GM19023 (cell line): ENCODE results near the gene MYL10.

Source experiments
- ATAC-seq: cut with Tn5 transposase; IDR thresholded peaks from one replicate; pipeline ENCODE4 v1.9.1; 2021; ENCODE audit warnings: mild to moderate bottlenecking, moderate library complexity; ENCODE audit not compliant: unreplicated experiment

MYL10 gene

DNA sequence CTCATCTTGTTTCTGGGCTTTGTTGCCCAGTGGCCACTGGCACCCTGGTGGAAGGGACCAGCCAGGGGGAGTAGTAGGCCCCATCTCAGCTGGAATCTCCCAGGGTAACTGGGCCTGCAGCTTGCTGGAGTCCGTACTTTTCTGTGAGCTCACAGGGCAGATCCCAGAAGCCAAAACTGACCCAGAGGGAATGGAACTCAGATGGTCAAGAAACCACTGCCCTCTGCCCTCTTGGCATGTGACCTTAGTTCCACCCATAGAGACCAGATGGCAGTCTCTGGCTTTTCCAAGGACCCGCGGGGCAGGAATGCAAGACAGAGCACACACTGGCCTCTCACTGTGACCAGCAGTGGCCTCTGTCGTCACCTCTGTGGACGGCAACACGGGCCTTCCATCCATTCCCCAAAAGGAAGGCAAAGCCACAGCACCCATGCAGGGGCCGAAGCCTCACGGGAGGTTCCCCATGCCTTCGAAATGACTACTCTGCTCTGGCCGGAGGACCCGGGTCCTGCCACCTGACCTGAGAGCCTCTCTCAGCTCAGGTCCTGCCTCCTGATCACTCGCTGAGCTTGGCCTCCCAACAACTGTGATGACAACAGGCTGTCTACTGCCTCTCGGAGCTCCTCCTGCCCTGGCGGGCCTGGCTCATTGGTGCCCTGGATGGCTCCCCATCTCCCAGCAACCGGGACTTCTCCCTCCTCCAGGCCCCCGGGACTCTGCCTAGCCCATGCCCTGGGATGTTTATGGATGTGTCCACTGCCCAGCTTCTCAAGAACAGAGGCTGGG, 29.9 kb downstream of the MYL10 start:
- ATAC-seq, result no peak

DNA sequence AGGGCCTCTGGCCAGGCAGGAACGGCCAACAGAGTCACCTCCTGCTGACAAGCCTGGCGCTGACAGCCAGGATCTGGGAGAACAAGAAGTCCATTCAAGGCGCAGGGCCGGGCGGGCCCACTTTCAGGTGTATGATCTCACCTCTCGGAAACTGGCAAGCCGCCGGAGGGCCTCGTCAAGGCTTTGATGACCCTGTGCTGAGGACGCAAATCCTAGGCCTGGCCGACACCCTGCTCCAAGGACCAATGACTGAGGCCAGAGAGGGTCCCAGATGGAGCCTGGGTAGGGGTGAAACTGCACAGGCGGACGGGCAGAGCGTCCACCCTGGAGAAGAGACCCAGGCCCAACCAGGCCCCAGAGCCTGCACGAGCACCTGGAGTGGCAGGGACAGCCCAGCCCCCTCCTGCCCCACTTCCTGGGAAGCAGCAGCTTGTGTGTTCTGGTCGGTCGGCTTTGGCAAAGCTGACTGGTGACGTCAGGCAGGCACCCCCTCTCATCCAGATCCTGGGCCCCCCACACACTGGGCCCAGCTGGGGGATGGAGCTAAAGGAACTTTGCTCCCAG, 30.6 kb downstream of the MYL10 start:
- no peak for ATAC-seq

DNA sequence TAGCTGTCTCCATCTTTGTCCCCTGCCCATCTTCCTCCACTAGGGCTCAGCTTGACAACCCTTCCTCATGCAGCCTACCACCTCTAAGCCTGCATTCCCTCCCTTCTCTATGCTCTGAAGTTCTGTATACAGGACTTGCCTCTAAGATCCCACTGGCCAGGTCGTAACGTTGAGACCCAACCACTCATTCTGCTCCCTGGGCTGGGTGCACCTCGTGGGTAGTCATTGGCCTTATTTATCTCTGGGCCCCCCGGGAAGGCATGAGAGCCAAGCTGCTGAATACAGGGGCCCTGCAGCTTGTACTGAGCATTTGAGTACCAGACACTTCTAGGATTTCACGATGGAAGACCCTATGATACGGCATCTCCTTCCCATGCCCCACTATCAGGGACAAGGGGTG, 31.2 kb downstream of the MYL10 start:
- no peak for ATAC-seq

DNA sequence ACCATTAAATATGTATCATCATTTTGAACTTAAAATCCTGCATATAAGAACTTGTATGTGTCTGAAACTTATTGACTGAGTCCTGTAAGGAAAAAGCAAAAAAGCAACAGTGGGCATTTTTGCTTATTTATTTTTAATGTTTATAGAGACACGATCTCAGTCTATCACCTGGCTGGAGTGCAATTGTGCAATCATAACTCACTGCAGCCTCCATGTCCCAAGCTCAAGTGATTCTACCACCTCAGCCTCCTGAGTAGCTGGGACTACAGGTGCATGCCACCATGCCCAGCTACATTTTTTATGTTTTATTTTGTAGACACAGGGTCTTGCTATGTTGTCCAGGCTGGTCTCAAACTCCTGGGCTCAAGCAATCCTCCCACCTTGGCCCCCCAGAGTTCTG, 32.2 kb downstream of the MYL10 start:
- ATAC-seq, result no peak

DNA sequence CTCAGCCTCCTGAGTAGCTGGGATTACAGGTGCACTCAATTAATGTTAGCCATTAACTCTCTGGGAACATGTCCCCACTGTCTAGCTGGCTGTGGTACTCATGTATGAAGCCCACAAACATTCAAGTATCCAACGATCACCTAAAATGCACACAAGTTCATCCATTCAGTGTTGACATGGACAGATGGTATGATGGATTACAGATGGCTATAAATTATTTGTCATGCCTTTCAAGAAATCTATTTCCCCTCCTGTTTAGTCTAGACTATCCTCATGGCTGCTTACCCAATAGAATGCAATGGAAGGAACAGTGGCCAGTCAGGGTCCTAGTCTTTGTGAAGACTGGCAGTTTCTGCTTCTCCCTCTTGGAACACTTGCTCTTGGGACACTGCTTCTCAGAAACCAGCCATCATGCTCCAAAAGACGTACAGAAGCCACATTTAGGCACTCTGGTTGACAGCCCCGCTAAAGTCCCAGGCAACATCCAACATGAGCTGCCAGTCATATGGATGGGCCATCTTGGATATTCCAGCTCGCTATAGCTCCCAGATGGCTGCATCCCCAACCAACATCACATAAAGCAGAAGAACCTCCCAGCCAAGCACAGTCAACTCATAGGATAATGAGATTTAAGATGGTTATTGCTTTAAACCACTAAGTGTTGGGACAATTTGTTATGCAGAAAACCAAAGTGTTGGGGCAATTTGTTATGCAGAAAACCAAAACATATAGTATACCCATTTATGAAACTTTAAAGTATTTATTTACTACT, 33.1 kb downstream of the MYL10 start:
- ATAC-seq, result no peak

DNA sequence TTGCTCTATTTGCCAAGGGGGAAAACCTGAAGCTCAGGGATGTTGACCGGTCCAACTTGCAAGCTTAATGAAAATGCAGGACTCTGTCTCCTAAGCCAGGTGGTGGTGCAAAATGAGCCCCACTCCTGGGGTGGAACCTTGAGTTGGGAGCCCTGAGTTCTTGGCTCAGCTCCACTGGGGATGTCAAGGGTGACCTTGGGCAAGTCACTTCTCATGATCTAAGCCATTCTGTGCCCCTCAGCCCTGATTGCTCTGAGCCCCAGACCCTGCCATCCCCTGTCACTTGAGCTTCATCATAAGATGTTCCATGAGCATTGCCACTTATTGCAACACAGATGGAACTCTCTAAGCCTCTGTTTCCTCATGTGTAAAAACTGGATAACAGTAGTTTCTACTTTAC, 33.9 kb downstream of the MYL10 start:
- no peak for ATAC-seq

DNA sequence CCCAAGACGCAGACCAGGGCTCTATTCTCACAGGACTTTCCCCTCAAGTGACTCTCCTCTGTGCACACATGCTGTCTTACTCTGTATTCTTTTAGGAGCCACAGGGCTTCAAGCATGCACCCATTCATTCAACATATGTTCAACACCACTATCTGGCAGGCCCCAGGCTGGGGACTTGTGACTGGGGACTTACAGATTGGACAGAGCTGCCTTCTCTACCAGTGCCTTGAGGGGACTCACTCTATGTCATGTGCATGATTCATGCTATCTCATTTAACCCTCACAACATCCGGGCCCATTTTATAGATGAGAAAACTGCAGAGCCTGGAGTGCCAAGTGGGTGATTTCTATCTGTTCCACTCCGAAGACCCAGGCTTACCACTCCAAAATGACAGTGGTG, 34.3 kb downstream of the MYL10 start:
- ATAC-seq, result no peak

DNA sequence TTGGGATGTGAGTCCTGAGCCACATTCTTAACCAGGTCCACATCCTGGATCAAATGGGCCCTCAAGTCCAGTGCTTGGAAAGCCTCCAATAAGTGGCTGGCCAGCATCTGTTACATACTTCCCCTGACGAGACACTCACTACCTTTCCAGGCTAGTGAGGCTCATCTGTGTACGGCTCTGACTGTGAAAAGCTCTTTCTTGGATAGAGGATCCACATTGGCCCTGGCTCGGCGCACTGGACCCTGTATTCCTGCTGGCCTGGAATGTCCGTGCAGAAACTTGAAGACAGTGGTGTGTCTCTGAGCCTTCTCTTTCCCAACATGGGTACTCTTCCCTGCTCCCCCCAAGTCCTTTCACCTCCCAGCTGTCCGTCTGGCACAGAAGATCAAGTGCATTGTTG, 35.5 kb downstream of the MYL10 start:
- no peak for ATAC-seq

DNA sequence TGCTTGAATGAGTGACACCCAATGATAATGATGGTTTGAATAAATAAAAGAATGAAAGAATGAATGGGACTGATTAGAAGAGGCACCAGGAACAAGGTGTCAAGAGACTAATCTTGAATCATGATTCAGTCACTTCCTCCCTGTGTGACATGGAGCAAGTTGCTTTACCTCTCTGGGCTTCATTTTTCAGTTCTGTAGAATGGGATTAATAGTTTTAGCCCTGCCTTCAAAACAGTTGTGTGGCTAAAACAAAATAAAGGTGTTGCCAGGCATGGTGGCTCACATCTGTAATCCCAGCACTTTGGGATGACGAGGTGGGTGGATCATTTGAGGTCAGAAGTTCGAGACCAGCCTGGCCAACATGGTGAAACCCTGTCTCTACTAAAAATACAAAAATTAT, 37.6 kb downstream of the MYL10 start:
- no peak for ATAC-seq

DNA sequence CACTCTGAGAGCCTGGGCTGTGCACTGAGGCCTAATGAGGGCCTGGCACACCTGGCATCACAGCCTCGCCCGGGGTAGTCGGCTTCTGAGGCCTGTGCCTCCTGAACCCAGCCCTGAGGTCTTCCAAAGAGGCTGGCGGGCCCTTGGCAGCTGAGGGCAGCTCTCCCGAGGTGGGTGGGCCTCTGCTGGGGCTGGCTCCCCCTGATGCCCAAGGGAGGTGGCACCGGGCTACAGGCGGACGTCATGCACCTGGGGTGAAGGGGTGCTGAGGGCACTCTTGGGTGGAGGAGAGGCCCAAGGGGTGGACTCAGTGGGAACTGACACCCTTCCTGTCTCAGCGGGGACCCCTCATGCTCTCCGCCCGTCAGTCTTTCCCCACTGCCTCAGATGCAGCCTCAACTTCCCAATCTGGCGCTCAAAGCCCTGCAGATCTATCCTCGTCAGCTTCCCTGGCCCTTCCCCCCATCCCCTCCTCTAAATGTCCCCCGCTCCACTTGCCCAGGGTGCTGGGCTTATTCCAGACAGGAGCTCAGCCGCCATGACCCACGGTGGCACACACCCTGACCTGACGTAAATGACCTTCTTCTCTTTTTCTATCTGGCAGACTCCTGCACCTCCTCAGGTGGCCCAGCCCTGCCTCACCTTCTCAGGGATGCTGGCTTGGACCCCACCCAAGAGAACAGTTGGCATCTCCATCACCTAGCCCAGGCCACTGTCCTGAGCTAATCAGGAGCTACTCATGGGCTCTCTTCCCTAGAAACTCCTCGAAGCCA, 38.2 kb downstream of the MYL10 start:
- ATAC-seq, result no peak

DNA sequence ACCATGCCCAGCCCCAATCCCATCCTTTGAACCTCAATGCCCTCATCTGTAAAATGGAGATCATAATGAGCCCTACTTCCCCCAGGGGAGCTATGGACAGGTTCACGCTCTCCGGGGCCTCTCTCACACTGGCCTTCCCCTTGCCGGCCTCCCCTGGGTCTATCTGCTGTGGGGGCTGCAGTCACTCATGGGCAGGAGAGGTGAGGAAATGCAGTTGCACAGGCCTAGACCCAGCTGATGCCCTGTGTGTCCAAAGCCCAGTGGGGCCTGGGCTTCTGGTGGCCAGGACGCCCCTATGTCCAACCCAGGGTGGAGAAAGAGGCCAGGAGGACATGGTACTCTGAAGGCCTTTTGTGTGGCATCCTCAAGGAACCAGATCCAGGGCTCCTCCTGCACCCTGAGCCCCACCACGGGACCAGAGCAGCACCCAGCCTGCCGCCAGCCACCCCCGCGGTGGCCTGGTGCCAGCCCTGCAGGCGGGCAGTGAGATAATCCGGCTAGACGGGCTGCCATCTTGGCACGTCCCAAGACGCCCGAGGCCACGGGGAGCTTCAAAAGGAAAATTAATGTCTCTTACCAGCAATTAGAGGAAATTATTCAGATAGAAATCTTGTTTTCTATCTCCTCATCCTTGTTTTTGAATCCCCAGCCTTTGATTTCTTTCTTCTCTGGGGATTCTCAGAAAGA, 39.0 kb downstream of the MYL10 start:
- no peak for ATAC-seq

DNA sequence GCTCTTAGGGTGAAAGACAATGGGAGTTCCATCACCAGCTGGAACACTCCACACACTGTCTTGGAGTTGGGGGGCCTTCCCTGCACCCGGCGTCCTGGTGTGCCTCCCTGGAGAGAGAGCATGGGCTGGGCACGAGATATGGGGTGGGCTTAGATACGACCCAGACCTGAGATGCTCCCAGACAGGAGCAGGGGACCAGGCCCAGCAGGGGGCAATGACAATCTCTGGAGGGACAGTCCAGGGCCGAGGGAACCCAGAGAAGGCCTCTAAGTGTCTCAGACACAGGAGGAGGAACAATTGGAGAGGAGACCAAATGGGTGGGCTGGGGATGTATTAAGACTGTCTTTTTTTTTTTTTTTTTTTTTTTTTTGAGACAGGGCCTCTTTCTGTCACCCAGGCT, 40.0 kb downstream of the MYL10 start:
- ATAC-seq, result no peak

DNA sequence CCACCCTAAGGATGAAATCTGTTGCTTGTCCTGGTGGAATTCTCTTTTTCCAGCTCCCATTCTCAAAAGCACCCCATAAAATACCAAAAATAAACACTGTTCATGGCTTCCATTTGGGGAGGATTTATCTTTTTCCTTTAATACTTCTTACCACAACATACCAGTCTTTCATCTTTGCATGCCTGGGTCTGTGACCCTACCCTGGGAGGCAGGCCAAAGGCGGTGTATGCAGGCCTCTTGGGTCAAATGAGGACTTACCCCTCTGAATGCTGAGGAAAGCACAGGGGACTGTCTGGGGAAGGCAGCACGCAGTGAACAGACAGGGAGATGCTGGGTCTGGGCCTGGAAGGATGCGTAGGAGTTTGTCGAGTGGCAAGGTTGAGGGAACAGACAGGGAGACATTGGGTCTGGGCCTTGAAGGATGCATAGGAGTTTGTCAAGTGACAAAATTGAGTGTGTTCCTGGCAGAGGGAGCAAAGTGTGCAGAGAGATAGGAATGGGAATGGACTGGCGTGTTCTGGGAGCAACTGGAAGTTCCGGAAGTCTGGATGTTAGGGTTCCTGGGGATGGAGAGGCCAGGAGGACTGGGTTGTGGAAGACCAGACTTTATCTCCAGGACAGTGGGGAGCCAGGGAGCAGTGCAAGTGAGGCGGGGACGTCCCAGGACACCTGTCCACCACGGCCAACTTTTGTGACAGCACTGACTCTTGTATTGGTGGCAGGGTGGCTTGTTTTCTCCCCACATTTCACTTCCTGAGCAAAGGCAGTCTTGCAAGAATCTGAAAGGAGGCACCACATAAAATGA, 40.8 kb downstream of the MYL10 start:
- no peak for ATAC-seq

DNA sequence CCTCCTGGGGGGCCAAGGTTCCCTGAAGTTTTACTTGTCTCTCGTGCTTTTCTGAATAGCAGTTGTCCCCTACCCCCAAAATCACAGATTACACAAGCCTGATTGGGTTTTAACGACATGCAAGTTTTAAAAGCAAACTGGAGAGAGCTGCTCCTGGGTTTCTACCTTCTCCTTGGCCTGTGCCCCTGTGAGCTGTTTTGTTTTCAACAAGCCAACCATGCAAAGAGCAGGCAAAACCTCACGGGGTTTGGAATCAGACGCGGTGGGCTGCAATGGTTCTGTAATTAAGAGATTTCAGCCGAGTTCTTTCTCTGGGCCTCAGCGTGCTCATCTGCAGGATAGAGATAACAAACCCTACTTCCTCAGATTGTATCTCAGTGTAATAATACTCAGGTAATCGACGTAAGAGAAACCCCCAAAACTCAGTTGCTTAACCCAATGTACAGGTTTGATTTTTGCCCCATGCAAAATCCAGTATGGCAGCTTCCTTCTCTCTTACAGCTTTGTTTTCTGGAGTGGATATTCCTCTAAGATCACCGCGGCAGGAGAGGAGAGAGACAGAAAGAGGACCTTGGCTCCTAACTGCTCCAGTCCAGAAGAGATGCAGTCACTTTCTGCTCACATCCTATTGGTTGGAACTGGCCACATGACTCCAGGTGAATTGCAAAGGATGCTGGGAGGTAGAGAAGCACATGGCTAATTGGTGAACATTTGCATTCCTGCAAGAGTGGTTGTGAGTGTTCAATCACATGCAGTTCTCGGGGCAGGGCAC, 42.0 kb downstream of the MYL10 start:
- ATAC-seq, result no peak

DNA sequence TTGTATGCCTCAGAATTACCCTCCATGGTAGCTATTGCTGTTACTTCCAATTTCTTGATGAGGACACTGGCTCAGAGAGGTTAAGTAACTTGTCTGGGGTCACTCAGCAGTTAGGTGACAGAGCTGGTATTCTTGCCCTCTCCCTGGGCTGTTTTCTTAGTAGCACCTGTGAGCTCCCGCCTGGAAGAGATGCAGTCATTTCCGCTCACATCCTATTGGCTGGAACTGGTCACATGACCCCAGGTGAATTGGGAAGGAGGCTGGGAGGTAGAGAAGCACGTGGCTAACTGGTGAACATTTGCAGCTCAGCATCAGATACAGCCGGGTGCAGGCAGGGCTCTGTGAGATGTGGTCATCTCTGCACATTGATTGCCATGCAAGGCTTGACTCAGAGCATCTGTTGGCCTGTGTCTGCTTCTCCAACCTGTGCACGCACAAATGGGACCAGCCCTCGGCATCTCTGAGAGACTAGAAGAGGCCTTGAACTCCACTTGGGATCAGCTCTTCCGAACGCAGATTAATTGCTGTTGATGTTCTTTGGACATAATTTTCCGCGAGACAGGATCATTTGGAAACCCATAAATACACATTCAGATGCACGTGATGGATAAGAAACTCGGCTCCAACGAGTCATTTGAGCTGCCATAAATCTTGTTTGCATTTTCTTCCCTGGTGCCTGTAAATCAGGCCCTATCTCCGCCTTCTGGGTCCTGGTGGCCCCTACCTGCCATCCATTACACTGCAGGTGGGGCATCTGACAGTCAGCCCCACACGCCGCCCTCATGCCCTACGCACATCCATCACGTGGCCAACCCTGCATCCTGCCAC, 42.8 kb downstream of the MYL10 start:
- ATAC-seq, result no peak

DNA sequence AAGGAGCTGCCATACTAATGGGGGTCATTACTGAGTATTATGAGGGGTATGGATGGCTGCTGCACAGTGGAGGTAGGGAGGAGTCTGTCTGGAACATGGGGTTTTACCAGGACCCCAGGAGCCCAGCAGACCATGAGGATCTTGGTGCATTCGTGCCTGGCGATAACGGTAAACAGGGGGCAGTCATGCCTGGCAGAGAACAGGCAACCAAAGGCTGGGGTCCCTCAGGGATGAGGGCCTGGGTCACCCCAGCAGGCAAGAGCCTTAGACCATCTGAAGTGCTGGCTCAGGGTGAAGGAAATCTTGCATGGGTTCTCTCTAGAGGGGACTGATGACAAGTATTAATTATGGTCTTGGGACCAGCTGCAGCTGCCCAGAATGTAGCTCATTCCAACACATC, 46.1 kb downstream of the MYL10 start:
- no peak for ATAC-seq

DNA sequence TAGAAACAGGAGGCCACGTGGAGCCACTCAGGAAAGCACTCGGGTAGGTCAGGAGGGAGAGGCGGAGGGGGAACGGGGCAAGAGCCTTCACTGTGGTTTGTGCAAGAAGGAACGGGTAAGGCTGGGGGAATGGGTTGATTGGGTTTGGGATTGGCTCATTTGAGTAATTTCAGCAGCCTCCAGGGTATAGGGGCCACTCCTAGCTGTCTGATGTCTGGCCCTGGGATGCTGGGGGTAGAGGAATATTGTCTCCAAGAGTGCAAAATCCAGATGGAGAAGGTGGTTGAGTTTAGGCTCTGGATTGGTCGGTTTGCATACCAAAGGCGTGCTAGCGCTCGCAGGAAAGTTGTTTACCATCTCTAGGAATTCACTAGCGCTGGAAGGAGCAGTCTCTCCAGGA, 47.2 kb downstream of the MYL10 start:
- ATAC-seq, result no peak

DNA sequence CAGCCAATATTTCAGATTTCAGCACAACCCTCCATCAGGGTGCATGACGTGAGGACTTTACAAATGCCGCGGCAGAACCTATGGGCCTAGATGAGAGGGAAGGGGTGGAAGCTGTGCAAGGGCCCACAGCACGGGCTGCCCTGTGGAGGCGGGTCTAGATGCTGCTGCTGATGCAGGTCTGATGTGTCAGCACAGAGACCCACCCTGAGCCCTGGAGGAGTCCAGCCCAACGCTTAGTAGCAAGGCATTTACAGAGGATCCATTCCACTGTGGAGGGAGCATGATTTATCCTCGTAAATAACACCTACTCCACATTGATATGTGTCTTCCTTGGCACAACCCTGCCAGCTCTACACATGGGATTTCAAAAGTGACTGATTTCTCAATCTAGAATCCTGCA, 48.5 kb downstream of the MYL10 start:
- ATAC-seq, result no peak
